ENCODE results near the gene CBX1.
"Not testable (repeated sequence)": the region's sequence is repeated elsewhere in the genome, so short reads cannot be mapped to it uniquely, and the experiment has no call there.

CBX1 gene

GRCh38 chr17:48037838-48038323 is 63.4 kb downstream of the CBX1 start:
- no peak for TF ChIP-seq CTCF (IDR thresholded peaks at IDR 0.05; ENCODE audit: low read depth, low read length, missing control alignments)
- no peak overlapping the region; the same call in 1 of the 2 replicates for H3K4me3 ChIP-seq (ENCODE audit: low read depth, low read length)
- DNase-seq (ENCODE audit: low read depth), result no peak

- peak; percentile 83 for TF ChIP-seq CTCF (IDR thresholded peaks at IDR 0.05; ENCODE audit: low read depth, low read length, missing control alignments)
- peak within 1 kb of the TSS; percentile 59 for H3K4me3 ChIP-seq (ENCODE audit: low read depth, low read length)
- DNase-seq (ENCODE audit: low read depth), result no peak
Observed at GRCh38 chr17:48037036-48037837, 64.0 kb downstream of the CBX1 start, which contains the start of gene COPZ2. TSS of gene COPZ2 (minus strand) at chr17:48037797. CDS start at chr17:48037777, 20 bp downstream.

DNA sequence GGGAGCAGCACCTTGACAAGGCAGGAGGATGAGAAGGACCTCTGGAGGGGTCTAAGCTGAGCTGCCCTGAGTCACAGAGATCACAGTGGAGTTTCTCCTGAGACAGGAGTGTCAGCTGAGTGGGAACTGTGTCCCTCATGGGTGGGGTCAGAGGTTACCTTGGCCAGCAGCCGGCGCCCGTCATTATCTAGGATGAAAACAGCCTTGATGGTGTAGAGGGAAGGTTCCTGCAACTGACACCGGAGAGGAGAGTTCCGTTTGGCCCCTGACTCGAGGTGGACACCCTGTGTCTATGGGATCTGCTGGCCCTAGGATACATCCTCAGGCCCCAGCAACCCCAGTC is 64.6 kb downstream of the CBX1 start:
- no peak for DNase-seq (ENCODE audit: low read depth)
- no peak for TF ChIP-seq CTCF (IDR thresholded peaks at IDR 0.05; ENCODE audit: low read depth, low read length, missing control alignments)
- no peak overlapping the region for H3K4me3 ChIP-seq (ENCODE audit: low read depth, low read length)

DNA sequence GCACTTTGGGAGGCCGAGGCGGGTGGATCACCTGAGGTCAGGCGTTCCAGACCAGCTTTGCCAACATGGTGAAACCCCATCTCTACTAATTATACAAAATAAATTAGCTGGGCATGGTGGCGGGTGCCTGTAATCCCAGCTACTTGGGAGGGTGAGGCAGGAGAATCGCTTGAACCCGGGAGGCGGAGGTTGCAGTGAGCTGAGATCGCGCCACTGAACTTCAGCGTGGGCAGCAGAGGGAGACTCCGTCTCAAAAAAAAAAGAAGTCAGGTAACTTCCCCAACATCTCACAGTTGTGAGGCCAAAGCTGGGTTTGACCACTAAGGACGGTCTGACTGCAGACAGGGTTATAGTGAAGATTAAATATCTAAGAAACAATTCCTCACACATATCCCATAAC is 66.5 kb downstream of the CBX1 start:
- not testable (repeated sequence) for DNase-seq (ENCODE audit: low read depth); H3K4me3 ChIP-seq (ENCODE audit: low read depth, low read length)

DNA sequence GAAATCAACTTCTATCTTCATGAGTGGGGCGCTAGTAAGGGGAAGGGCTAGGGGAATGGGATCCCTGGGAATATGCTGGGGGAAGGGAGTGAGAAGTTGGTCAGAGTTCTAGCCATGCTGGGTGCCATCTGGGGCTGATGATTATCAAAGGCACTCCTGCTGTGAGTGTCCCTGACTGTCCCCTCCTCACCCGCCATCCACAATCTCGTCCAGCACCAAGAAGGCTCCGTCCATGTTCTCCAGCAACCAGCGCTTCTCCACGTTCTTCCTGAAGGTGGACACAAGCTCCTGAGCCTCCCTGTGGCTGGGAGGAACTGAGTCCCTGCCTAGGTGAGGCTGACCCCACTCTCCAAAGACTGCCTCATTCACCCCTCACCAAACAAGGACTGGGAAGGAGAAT is 69.3 kb downstream of the CBX1 start:
- DNase-seq (ENCODE audit: low read depth), result no peak
- TF ChIP-seq CTCF (IDR thresholded peaks at IDR 0.05; ENCODE audit: low read depth, low read length, missing control alignments), result no peak
- H3K4me3 ChIP-seq (ENCODE audit: low read depth, low read length), result no peak overlapping the region

- TF ChIP-seq CTCF (IDR thresholded peaks at IDR 0.05; ENCODE audit: low read depth, low read length, missing control alignments), result no peak
- DNase-seq (ENCODE audit: low read depth), result no peak
Observed at GRCh38 chr17:48030531-48030930, 70.7 kb downstream of the CBX1 start.

DNA sequence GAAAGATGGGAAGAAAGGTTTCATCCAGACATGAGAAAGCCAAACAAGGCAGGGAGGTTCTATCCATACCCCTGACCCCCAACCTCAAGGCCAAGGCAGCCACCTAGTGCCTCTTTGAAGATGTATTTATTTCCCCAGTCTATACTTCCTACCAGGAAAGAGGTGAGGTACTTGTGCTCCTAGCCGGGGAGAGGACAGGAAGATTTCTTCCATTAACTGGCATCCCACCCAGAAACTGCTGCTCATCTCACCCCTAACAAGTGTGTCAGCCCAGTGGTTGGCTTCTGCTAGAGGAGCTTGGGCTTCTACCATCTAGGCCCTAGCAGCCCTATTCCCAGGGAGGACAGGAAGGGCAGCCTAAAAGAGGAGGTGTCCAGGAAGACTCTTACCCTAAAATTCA is 72.5 kb downstream of the CBX1 start:
- no peak for DNase-seq (ENCODE audit: low read depth)
- H3K4me3 ChIP-seq (ENCODE audit: low read depth, low read length), result no peak overlapping the region
- no peak for TF ChIP-seq CTCF (IDR thresholded peaks at IDR 0.05; ENCODE audit: low read depth, low read length, missing control alignments)

More at GRCh38 chr17:48030531-48030930, 70.7 kb downstream of the CBX1 start:
- H3K4me3 ChIP-seq (ENCODE audit: low read depth, low read length), result no peak overlapping the region

Measured in GM12864 (cell line).